ENCODE data around the gene AGBL5.
A peak's percentile ranks its signal among the peaks of the same experiment; 100 is the strongest.

Gene AGBL5

DNA sequence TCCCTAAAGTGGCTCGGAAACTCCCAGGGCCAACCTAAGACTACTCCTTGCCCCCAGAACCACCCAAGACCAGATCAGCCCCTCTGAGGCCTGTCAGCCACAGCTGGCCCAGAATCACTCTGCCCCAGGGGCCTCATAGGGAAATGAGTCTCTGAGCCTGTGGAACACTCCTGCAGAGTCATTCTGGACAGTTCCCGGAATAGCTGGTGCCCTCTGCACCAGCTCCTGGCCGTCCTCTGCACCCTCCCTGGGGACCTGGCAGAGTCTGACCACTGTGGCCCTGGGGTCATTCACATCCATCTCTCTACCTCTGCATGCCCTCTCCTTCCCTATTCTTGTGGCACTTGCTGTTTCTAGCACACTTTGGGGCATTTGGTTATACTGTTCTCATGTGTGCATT is 33.3 kb upstream of the AGBL5 start:
- DNase-seq (ENCODE audit: low read depth in 2 of 2), result no peak
- no peak for TF ChIP-seq CTCF (IDR thresholded peaks at IDR 0.05; ENCODE audit: low read depth, low read length)
- no peak overlapping the region for H3K4me3 ChIP-seq (replicated peaks in 1 of 2; ENCODE audit: low read depth in 2 of 2, low read length in 2 of 2)

- H3K4me3 ChIP-seq (replicated peaks in 1 of 2; ENCODE audit: low read depth in 2 of 2, low read length in 2 of 2), result no peak overlapping the region
- no peak for TF ChIP-seq CTCF (IDR thresholded peaks at IDR 0.05; ENCODE audit: low read depth, low read length)
- DNase-seq (ENCODE audit: low read depth in 2 of 2), result no peak
Observed at GRCh38 chr2:27019459-27019858, 32.0 kb upstream of the AGBL5 start.

GRCh38 chr2:27019931-27020855 is 31.3 kb upstream of the AGBL5 start:
- TF ChIP-seq CTCF (IDR thresholded peaks at IDR 0.05; ENCODE audit: low read depth, low read length), result no peak
- DNase-seq (ENCODE audit: low read depth in 2 of 2), result peak in 1 of 2 donors; percentile 92
- no peak overlapping the region for H3K4me3 ChIP-seq (replicated peaks in 1 of 2; ENCODE audit: low read depth in 2 of 2, low read length in 2 of 2)

GRCh38 chr2:27021253-27022049 is 30.0 kb upstream of the AGBL5 start:
- no peak overlapping the region for H3K4me3 ChIP-seq (replicated peaks in 1 of 2; ENCODE audit: low read depth in 2 of 2, low read length in 2 of 2)
- DNase-seq (ENCODE audit: low read depth in 2 of 2), result peak in 1 of 2 donors; percentile 40
- TF ChIP-seq CTCF (IDR thresholded peaks at IDR 0.05; ENCODE audit: low read depth, low read length), result no peak

DNA sequence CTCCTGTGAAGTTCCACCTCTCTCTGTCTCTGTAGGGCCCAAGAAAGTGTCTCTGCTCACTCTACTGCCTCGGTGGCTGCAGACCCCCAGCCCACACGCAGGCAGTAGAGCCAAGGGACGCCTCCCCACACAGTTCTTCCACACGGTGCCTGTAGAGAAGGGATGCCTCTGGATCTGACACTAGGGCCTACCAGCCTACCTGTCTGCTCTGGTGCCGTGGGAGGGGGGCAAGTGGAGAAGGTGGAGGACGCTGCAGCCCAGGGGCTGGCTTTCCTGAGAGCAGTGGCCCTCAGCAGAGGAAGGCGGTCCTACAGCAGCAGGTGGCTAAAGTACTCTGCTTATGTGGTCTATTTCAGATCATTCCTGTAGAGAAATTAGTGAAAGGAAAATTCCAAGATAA is 27.7 kb upstream of the AGBL5 start:
- TF ChIP-seq CTCF (IDR thresholded peaks at IDR 0.05; ENCODE audit: low read depth, low read length), result no peak
- no peak overlapping the region for H3K4me3 ChIP-seq (replicated peaks in 1 of 2; ENCODE audit: low read depth in 2 of 2, low read length in 2 of 2)
- DNase-seq (ENCODE audit: low read depth in 2 of 2), result no peak

DNA sequence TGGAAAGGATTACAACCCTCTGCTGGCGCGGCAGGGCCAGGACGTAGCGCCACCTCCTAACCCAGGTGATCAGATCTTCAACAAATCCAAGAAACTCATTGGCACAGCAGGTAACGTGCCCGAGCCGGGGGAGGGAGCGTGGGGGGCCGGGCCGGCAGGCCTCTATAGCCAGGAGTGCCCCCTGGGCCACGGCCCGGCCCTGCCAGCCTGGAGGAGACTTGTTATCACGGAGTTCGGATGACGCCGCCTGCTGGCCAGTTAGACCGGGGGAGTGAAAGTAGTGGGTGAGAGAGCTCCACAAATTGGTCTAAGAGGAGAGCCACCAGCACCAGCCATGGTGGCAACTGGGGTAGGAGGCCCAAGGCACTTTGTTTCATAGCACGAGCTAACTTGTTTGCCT is 27.3 kb upstream of the AGBL5 start:
- no peak for DNase-seq (ENCODE audit: low read depth in 2 of 2)
- no peak overlapping the region for H3K4me3 ChIP-seq (replicated peaks in 1 of 2; ENCODE audit: low read depth in 2 of 2, low read length in 2 of 2)
- peak; percentile 6 for TF ChIP-seq CTCF (IDR thresholded peaks at IDR 0.05; ENCODE audit: low read depth, low read length)
